Epidermal melanocyte (primary cell): ENCODE data around the gene TRIM66.
"Not testable (repeated sequence)": the region's sequence is repeated elsewhere in the genome, so short reads cannot be mapped to it uniquely, and the experiment has no call there.

Experiments
- DNase-seq: peaks from one replicate; pipeline ENCODE4 v3.0.0; 2011; ENCODE audit warnings: low spot score; ENCODE audit not compliant: insufficient read length

The TRIM66 gene

DNA sequence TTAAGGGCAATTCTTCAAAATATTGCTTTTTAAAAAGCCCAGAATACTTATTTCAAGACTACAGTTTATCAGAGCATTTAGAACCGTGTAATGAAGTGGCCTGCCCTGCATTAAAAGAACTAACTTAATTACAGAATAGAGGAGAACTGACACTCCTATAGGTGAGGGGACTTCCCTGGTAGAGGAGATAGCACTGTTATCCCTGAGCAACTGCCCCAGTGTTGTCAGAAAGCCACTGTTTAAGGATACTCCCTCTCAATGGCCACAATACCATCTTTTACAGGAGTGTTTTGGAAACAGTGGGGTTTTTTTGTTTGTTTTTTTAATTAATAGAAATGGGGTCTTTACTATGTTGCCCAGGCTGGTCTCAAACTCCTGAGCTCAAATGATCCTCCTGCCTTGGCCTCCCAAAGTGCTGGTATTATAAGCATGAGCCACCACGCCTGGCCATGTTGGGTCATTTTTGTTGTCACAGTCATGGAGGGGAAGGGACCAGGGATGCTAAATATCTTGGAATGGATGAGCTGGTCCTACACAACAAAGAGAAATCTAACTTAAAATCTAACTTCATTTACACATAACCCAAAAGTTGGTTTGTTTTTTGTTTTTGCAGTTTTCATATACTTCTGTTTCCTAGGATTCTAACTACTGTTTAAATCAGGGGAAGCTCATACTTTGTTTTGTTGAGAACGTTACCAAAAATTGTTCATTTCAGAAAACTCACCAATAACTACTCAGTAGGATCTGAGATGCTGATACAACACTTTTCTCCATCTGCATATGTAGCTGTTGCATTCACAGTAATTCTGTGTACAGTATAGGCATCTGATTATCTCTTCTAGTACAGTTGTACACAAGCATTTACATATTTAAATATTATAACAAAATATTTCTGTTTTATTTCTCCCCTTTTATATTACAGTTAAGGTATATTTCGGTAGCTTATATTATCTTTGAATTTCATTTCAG lies 8.2 kb upstream of the TRIM66 start:
- DNase-seq, result no peak

DNA sequence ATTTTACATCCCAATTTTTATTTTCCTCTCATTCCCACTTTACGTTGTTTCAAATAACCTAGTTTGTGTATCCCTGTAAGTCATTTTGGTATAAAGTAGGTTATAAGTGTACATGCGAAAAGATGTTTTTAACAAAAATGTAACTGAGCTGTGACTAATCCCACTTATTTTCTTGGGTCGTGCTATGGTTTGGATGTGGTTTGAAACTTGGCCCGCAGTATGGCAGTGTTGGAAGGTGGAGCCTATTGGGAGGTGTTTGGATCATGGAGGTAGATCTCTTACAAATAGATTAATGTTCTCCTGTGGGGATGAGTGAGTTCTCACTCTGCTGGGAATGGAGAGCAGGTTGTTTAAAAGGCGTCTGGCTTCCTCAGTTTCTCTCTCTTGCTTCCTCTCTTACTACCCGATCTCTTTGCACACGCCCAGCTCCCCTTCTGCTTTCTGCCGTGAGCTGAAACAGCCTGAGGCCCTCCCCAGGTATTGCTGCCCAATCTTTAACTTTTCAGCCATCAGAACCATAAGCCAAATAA lies 7.3 kb upstream of the TRIM66 start:
- DNase-seq, result no peak

DNA sequence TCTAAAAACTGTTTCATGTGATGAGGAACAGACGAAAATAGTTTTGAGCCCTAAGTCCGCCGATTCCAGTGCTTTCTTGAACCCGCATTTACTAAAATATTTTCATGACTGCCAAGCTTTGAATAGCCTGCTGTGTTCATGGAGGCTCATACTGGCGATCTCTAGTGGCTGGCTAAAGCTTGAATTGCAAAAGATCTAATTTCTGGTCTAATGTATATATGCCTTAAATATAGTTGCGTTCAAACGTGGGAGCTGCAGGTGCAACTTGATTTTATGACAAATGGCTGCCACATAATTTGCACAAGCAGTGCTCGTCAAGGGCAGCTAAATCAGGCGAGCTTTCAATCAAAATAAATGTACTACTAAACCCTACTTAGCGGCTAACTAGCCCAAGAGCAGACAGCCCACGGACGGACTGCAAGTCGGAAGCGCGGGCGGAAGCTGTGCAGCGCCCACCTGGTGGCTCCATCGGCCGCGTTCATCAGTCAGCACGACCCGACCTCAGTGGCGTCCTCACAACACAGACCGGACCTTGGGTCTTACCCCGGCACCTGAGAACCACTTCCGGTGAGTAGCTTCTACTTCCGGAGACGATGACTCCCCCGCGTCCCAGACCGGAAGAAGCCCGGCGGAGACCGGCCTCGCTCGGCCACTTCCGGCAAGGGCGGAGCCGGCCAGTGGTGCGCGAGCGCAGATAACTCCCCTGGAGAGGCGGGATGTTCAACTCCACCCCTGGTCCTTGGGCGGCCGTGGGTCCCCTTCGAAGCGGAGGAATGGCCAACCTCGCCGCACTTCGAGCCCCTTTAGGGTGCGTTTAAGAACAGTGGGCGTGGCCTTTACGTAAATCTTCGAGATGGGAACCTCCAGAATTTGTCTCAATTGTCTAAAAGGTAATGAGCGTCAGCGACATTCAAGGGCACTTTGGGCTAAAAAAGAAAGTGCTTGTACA lies 6.2 kb upstream of the TRIM66 start:
- peak; percentile 90 for DNase-seq

GRCh38 chr11:8686325-8686724 lies 3.9 kb upstream of the TRIM66 start:
- no peak for DNase-seq

DNA sequence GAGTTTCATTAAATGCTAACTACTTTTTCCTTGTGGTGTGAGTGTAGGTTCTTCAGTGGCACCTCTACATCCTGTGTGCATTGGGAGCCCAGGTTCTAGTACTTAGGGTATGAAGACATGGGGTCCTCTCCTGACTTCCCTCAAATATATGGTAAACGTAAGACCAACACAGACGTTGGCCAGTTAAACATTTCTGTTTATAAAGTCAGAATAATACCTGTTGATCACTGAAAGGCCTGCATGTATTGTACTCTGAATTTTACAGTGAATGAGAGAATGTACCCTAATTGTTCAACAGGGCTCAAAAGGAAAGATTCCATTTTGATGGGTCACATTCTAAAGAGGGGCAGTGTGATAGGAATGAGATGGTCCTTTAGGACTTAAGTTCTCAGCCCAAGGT lies 3.4 kb upstream of the TRIM66 start:
- no peak for DNase-seq

GRCh38 chr11:8685306-8685705 lies 2.8 kb upstream of the TRIM66 start:
- DNase-seq, result no peak

DNA sequence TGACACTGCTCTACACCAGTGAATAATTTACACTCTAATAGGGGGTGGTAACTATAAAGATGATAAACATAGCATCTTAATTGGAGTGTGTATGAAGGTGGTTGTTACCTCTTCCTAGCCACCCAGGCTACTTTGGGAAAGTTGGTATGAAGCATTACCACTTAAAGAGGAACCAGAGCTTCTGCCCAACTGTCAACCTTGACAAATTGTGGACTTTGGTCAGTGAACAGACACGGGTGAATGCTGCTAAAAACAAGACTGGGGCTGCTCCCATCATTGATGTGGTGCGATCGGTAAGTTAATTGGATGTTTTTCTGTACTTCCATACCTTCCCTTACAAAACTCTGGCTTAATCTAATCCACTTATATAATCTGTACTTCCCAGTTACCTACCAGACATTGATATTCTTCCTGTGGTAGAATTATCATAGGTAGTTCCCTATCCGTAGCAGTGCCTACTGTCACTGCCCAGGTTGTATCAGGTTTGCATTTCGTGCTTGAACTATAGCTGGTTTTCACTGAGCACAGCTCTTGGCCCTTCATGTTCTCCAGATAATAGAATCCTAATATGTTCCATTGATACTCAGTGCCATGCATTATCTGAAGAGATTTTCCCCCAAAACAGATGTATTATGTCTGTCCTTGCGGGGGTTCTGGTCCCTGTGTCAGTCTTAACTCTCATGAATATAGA lies 2.3 kb upstream of the TRIM66 start:
- DNase-seq, result no peak

DNA sequence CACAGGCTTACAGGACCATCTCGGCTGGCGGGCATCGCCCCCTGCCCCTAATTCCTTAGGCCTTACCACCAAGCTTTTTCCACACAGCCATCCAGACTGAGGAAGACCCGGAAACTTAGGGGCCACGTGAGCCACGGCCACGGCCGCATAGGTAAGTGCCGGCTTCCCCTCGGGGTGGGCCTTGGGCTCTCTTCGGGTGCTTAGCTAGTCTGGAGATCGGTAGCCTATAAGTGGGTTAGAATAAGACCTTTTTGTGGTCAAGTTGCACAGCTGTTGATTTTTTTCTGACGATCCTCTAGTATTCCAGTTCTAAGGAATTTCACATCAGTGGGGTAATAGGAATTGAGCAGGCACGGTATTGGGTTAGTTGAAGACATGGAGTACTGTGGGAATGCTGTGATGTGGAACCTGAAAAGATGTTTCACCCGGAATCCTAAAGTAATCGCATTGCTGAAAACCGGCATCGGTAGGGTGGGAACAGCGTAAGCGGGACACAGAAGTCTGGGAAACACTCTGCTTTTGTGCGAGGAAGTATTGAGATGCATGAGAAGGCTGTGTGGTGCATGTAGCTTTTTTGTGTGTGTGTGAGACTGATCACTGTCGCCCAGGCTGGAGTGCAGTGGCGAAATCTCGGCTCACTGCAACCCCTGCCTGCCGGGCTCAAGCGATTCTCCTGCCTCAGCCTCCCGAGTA lies 796 bp upstream of the TRIM66 start:
- DNase-seq, result no peak

GRCh38 chr11:8681837-8682302 lies 595 bp downstream of the TRIM66 start:
- no peak for DNase-seq

DNA sequence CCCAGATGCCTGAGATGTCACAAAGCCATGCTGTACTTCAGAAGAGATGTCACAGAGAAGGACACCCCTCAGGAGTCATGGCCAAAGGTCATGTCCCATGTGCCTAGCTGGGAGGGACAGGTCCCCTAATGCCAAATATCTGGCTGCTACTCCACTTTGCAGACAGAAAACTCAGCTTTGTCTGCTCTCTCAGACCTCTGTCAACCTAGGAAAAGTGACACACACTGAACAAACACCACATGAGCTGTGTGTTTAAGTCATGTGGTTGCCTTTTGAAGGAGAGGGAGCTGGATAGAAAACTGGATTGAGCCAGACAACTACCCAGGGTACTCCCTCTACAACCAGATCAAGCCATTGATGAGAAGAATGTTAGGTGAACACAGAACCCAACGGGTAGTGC lies 3.5 kb downstream of the TRIM66 start:
- DNase-seq, result no peak

GRCh38 chr11:8676458-8676857 lies 6.0 kb downstream of the TRIM66 start:
- DNase-seq, result no peak

- no peak for DNase-seq
Observed at GRCh38 chr11:8674859-8675258, 7.6 kb downstream of the TRIM66 start.

- no peak for DNase-seq
Observed at GRCh38 chr11:8672346-8672745, 10.1 kb downstream of the TRIM66 start.

DNA sequence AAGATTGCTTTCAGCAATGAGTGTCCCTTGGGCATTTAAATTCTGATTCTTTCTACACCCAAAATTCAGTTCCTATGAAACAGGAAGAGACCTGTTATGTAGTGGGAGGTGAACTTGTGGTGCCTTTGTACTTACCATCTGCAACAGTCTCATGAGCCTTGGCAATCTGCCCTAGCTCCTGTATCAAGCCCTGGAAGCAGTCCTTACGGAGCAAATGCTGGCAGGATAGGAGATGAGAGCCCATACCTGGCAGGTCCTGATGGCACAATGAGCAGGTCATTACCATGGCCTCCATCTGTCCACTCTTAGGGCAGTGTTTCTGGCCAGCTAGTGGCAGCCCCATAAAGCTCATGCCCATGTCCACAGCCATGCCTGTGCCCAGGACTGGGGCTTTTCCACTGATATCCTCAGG lies 10.8 kb downstream of the TRIM66 start:
- DNase-seq, result no peak

DNA sequence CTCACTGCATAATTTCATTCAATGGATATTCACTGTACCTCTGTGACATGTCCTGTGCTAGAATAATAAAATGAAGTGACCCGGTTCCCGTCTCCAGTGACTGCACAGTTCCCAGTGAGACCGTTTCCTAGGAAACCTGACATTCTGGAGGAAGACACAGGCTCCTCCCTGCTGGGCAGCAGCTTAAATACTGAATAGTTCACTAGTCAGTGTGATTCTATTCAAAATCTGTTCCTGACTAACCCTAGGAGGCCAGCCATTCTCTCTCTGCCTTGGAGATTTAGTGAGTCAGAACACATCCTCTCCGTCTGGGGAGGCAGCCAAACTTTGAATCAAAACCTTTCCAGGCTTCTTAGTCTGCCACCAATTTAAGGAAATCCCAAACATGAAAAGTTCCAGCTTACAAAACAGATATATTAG lies 11.3 kb downstream of the TRIM66 start:
- DNase-seq, result peak; percentile 40

- not testable (repeated sequence) for DNase-seq
Observed at GRCh38 chr11:8670081-8670480, 12.4 kb downstream of the TRIM66 start.

DNA sequence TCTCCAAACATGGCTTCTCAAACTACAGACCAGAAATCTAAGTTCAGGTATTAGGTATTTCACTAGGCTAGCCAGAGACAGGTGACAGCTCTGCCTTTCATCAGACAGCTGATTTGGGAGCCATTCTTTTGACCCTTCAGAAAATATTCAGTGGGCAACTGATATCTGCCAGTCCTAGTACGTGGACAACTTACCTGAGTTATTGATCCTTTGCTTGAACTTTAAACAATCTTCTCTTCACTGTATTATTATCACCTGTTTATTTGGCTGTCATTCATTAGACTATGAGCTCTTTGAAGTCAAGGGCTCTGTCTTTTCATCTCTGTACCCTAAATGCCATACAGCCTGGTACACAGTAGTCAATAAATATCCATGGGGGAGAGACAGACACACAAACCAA lies 17.2 kb downstream of the TRIM66 start:
- DNase-seq, result no peak

DNA sequence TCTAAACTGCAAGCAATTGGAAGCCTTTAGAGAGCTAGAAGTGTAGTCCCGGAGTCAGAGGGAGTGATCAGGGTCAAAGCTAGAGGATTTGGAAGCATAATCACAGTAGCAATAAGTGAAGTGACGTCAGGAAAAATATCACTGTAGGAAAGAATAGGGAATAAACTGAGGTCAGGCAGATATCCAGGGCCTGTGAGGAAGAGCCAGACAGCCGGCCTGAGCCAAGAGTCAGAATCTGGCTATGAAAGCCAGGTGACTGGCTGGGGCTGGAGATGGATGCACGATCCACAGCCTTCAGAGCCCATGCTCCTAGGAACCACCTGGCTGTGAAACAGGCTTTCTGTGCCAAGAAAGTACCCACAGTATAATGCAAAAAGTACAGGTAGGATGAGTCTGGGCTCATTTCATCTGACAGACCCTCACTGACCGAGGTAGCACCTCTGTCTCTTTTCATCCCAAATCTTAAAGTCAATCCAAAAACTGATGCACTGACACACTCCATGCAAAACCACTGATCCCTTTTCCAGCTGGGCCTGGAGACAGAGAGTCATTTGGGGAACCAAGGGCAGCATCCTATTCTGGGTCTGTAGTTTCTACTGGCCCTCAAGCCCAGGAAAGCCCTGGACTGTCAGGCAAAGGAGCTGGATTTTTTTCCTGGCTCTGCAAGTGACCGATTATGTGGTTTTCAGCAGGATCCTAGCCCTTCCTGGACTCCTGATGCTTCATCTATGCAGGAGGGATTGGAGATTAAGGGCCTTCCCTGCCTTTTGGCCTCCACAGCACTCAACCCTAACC lies 21.3 kb downstream of the TRIM66 start:
- no peak for DNase-seq

DNA sequence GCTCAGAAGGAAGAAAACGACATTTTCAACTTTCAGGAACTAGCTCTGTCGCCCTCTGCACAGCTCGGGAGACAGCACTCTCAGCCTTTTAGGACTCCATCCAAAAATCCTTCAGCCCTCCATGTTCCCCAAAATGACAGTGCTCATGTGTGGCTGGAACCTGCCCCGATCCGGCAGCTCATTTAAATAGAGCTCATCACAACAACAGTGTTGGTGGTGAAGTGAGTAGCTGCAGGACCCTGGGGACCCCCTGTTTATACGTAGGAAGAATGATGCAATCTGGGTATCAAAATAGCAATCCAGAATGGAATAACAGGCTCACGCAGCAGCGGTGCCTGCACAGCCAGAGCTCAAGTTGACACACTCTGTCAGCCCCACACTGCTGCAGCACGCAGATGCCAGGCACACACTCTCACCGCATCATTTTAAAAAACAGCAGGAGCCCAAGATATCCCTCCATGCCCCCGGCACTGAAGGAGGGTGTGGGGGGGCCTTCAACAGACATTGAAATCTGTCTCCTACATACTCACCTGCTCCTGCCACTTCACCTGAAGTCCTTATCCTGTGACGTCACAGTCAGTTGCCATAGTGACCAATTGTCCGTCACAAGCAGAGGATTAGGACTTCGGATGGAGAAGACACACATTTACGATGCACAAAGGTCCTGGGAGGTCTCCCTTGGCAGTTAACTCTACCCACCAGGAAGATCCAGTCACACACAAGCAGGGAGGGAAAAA lies 24.0 kb downstream of the TRIM66 start:
- no peak for DNase-seq
